Measurements from ENCODE around the gene ANKDD1B. TPM values are rescaled to one million over a fixed set of nuclear protein-coding genes. Genes with fewer than 3 reads are reported as not detected.
"Not testable (repeated sequence)": the region's sequence is repeated elsewhere in the genome, so short reads cannot be mapped to it uniquely, and the experiment has no call there.

Gene ANKDD1B
- total RNA-seq, 2 donors from 2014 or later: 1.9 to 2.7 TPM

GRCh38 chr5:75571547-75571946 lies 39.7 kb upstream of the ANKDD1B start:
- Histone ChIP-seq H3K4me1 (replicated peaks) (no peaks in the 10 kb centered on the region), H3K27ac (no peak overlapping the region), H3K4me3 (no peak overlapping the region), H3K27me3 (replicated peaks; ENCODE audit: insufficient read depth) (no peaks in the 10 kb centered on the region), H3K36me3 (no peaks in the 10 kb centered on the region), H3K9me3 (no peaks in the 10 kb centered on the region)
- TF ChIP-seq CTCF (IDR thresholded peaks at IDR 0.05): no peak
- no peak for TF ChIP-seq POLR2A (IDR thresholded peaks at IDR 0.05)
- no peak for TF ChIP-seq POLR2AphosphoS5 (IDR thresholded peaks at IDR 0.05)
- DNase-seq (ENCODE audit: low spot score): no peak
- intact Hi-C loops (cut with DNase I): no loop called here
- WGBS: 74% methylated on average over 2 of the region's 2 CpGs

- Histone ChIP-seq H3K27me3 (replicated peaks; ENCODE audit: insufficient read depth) (no peaks in the 10 kb centered on the region), H3K36me3 (no peaks in the 10 kb centered on the region), H3K4me1 (replicated peaks) (no peaks in the 10 kb centered on the region), H3K4me3 (no peak overlapping the region), H3K27ac (no peak overlapping the region), H3K9me3 (no peaks in the 10 kb centered on the region)
- TF ChIP-seq CTCF (IDR thresholded peaks at IDR 0.05): no peak
- no peak for TF ChIP-seq POLR2AphosphoS5 (IDR thresholded peaks at IDR 0.05)
- TF ChIP-seq POLR2A (IDR thresholded peaks at IDR 0.05): no peak
- WGBS: 50% methylated on average over 3 of the region's 3 CpGs
- no peak for DNase-seq (ENCODE audit: low spot score)
- intact Hi-C loops (cut with DNase I): no loop called here
Measured at GRCh38 chr5:75574791-75575190, 36.5 kb upstream of the ANKDD1B start.

- DNase-seq (ENCODE audit: low spot score); intact Hi-C loops (cut with DNase I); H3K27ac ChIP-seq; H3K36me3 ChIP-seq; H3K9me3 ChIP-seq; H3K27me3 ChIP-seq (replicated peaks; ENCODE audit: insufficient read depth); H3K4me1 ChIP-seq (replicated peaks); H3K4me3 ChIP-seq: not testable (repeated sequence)
- WGBS: 92% methylated on average over 8 of the region's 8 CpGs
Measured at GRCh38 chr5:75578280-75578679, 33.0 kb upstream of the ANKDD1B start.

- intact Hi-C loops (cut with DNase I): no loop called here
- 76% methylated on average over 2 of the region's 2 CpGs for WGBS
- no peaks in the 10 kb centered on the region for H3K4me1 ChIP-seq (replicated peaks)
- no peaks in the 10 kb centered on the region for H3K36me3 ChIP-seq
- H3K9me3 ChIP-seq: no peaks in the 10 kb centered on the region
- no peak for TF ChIP-seq POLR2A (IDR thresholded peaks at IDR 0.05)
- no peak for TF ChIP-seq POLR2AphosphoS5 (IDR thresholded peaks at IDR 0.05)
- TF ChIP-seq CTCF (IDR thresholded peaks at IDR 0.05): peak in 3 of 4 experiments; percentile 27 to 35 (median 29)
- DNase-seq (ENCODE audit: low spot score): no peak
- H3K27me3 ChIP-seq (replicated peaks; ENCODE audit: insufficient read depth): no peaks in the 10 kb centered on the region
- H3K4me3 ChIP-seq: no peak overlapping the region
- no peak overlapping the region for H3K27ac ChIP-seq
Measured at GRCh38 chr5:75584641-75585040, 26.6 kb upstream of the ANKDD1B start.

GRCh38 chr5:75588666-75589065 lies 22.6 kb upstream of the ANKDD1B start:
- 69% methylated on average over 3 of the region's 3 CpGs for WGBS
- H3K36me3 ChIP-seq: no peaks in the 10 kb centered on the region
- H3K9me3 ChIP-seq: no peaks in the 10 kb centered on the region
- H3K27ac ChIP-seq: no peak overlapping the region
- intact Hi-C loops (cut with DNase I): no loop called here
- H3K27me3 ChIP-seq (replicated peaks; ENCODE audit: insufficient read depth): no peaks in the 10 kb centered on the region
- H3K4me3 ChIP-seq: no peak overlapping the region
- no peak for TF ChIP-seq POLR2AphosphoS5 (IDR thresholded peaks at IDR 0.05)
- TF ChIP-seq CTCF (IDR thresholded peaks at IDR 0.05): no peak
- no peak for TF ChIP-seq POLR2A (IDR thresholded peaks at IDR 0.05)
- H3K4me1 ChIP-seq (replicated peaks): no peaks in the 10 kb centered on the region
- DNase-seq (ENCODE audit: low spot score): no peak

Measured in prostate gland (tissue), 2 donors.